ENCODE measurements around the gene OR5T1. TPM values are rescaled to one million over a fixed set of nuclear protein-coding genes. Genes with fewer than 3 reads are reported as not detected.

OR5T1 gene
- total and polyA plus RNA-seq, 2 of the 8 experiments (the other 6 are each of a cell fraction or from before 2014, with no cell fraction given), result not detected

DNA sequence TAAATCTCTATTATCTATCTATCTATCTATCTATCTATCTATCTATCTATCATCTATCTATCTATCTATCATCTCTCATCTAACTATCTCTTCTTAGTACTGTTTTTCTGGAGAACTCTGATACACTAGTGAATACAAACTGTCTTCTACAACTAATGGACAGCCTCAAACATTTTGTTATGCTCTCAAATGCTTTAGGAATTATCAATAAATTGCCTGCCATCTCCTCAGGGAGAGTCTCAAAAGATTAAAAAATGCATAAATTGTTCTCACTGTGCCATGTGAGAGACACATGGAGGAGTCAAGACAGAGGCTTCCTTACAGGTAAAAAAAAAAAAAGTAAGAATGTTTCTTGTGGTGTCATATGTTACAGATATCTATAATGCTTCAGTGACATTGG, 40.9 kb downstream of the OR5T1 start, which contains the start of gene OR8K3 (continued):
- TF ChIP-seq TEAD4 (IDR thresholded peaks at IDR 0.05; ENCODE audit: low read depth, low read length) (no peak), CBX8 (IDR thresholded peaks at IDR 0.05; ENCODE audit: borderline replicate concordance, low read depth, low read length) (no peak), RBBP5 (IDR thresholded peaks at IDR 0.05; ENCODE audit: borderline replicate concordance, low read depth, low read length) (no peak), HDAC2 (IDR thresholded peaks at IDR 0.05; ENCODE audit: borderline replicate concordance in 1 of 2, low read depth in 2 of 2, low read length in 2 of 2) (no peak)

Other genes with a start within 250 kb of the OR5T1 start
- gene OR5AS1, start 246.5 kb upstream of the OR5T1 start, total RNA-seq (2021; fragmentation: NEBNext Ultra II Directional; extraction: Animal tissue kit (Norgen Biotek cat#: 25700)), result not detected in 2 replicates
- gene OR5AS1, start 246.5 kb upstream of the OR5T1 start, polyA plus RNA-seq (2011; rRNA removed), result not detected in 2 replicates
- gene OR8I2, start 180.8 kb upstream of the OR5T1 start, total RNA-seq (2021; fragmentation: NEBNext Ultra II Directional; extraction: Animal tissue kit (Norgen Biotek cat#: 25700)), result not detected in 2 replicates
- gene OR8I2, start 180.8 kb upstream of the OR5T1 start, polyA plus RNA-seq (2011; rRNA removed), result not detected in 2 replicates
- gene OR8H2, start 170.5 kb upstream of the OR5T1 start, total RNA-seq (2021; fragmentation: NEBNext Ultra II Directional; extraction: Animal tissue kit (Norgen Biotek cat#: 25700)), result not detected in 2 replicates
- not detected in 2 replicates for gene OR8H2, start 170.5 kb upstream of the OR5T1 start, polyA plus RNA-seq (2011; rRNA removed)
- gene OR8H3, start 151.8 kb upstream of the OR5T1 start, total RNA-seq (2021; fragmentation: NEBNext Ultra II Directional; extraction: Animal tissue kit (Norgen Biotek cat#: 25700)), result not detected in 2 replicates
- gene OR8H3, start 151.8 kb upstream of the OR5T1 start, polyA plus RNA-seq (2011; rRNA removed), result not detected in 2 replicates
- gene OR8J3, start 134.0 kb upstream of the OR5T1 start, total RNA-seq (2021; fragmentation: NEBNext Ultra II Directional; extraction: Animal tissue kit (Norgen Biotek cat#: 25700)), result not detected in 2 replicates
- not detected in 2 replicates for gene OR8J3, start 134.0 kb upstream of the OR5T1 start, polyA plus RNA-seq (2011; rRNA removed)
- gene OR8K5, start 113.8 kb upstream of the OR5T1 start, total RNA-seq (2021; fragmentation: NEBNext Ultra II Directional; extraction: Animal tissue kit (Norgen Biotek cat#: 25700)), result not detected in 2 replicates
- not detected in 2 replicates for gene OR8K5, start 113.8 kb upstream of the OR5T1 start, polyA plus RNA-seq (2011; rRNA removed)
- gene OR5J2, start 97.5 kb upstream of the OR5T1 start, total RNA-seq (2021; fragmentation: NEBNext Ultra II Directional; extraction: Animal tissue kit (Norgen Biotek cat#: 25700)), result not detected in 2 replicates
- gene OR5J2, start 97.5 kb upstream of the OR5T1 start, polyA plus RNA-seq (2011; rRNA removed), result not detected in 2 replicates
- gene OR5T2, start 39.9 kb upstream of the OR5T1 start, total RNA-seq (2021; fragmentation: NEBNext Ultra II Directional; extraction: Animal tissue kit (Norgen Biotek cat#: 25700)), result not detected in 2 replicates
- gene OR5T2, start 39.9 kb upstream of the OR5T1 start, polyA plus RNA-seq (2011; rRNA removed), result not detected in 2 replicates
- not detected in 2 replicates for gene OR5T3, start 21.9 kb upstream of the OR5T1 start, total RNA-seq (2021; fragmentation: NEBNext Ultra II Directional; extraction: Animal tissue kit (Norgen Biotek cat#: 25700))
- not detected in 2 replicates for gene OR5T3, start 21.9 kb upstream of the OR5T1 start, polyA plus RNA-seq (2011; rRNA removed)
- gene OR8H1, start 18.1 kb downstream of the OR5T1 start, total RNA-seq (2021; fragmentation: NEBNext Ultra II Directional; extraction: Animal tissue kit (Norgen Biotek cat#: 25700)), result not detected in 2 replicates
- not detected in 2 replicates for gene OR8H1, start 18.1 kb downstream of the OR5T1 start, polyA plus RNA-seq (2011; rRNA removed)
- not detected in 2 replicates for gene OR8K3, start 41.0 kb downstream of the OR5T1 start, total RNA-seq (2021; fragmentation: NEBNext Ultra II Directional; extraction: Animal tissue kit (Norgen Biotek cat#: 25700))
- gene OR8K3, start 41.0 kb downstream of the OR5T1 start, polyA plus RNA-seq (2011; rRNA removed), result not detected in 2 replicates
- gene OR8K1, start 71.9 kb downstream of the OR5T1 start, total RNA-seq (2021; fragmentation: NEBNext Ultra II Directional; extraction: Animal tissue kit (Norgen Biotek cat#: 25700)), result not detected in 2 replicates
- gene OR8K1, start 71.9 kb downstream of the OR5T1 start, polyA plus RNA-seq (2011; rRNA removed), result not detected in 2 replicates
- not detected in 2 replicates for gene OR8J1, start 80.1 kb downstream of the OR5T1 start, total RNA-seq (2021; fragmentation: NEBNext Ultra II Directional; extraction: Animal tissue kit (Norgen Biotek cat#: 25700))
- gene OR8J1, start 80.1 kb downstream of the OR5T1 start, polyA plus RNA-seq (2011; rRNA removed), result not detected in 2 replicates
- not detected in 2 replicates for gene OR8U1, start 101.5 kb downstream of the OR5T1 start, total RNA-seq (2021; fragmentation: NEBNext Ultra II Directional; extraction: Animal tissue kit (Norgen Biotek cat#: 25700))
- not detected in 2 replicates for gene OR8U1, start 101.5 kb downstream of the OR5T1 start, polyA plus RNA-seq (2011; rRNA removed)
- not detected in 2 replicates for gene OR5AL1, start 138.5 kb downstream of the OR5T1 start, total RNA-seq (2021; fragmentation: NEBNext Ultra II Directional; extraction: Animal tissue kit (Norgen Biotek cat#: 25700))
- gene OR5AL1, start 138.5 kb downstream of the OR5T1 start, polyA plus RNA-seq (2011; rRNA removed), result not detected in 2 replicates
- gene OR5M3, start 199.2 kb downstream of the OR5T1 start, total RNA-seq (2021; fragmentation: NEBNext Ultra II Directional; extraction: Animal tissue kit (Norgen Biotek cat#: 25700)), result not detected in 2 replicates
- not detected in 2 replicates for gene OR5M3, start 199.2 kb downstream of the OR5T1 start, polyA plus RNA-seq (2011; rRNA removed)
- gene OR5M8, start 217.2 kb downstream of the OR5T1 start, total RNA-seq (2021; fragmentation: NEBNext Ultra II Directional; extraction: Animal tissue kit (Norgen Biotek cat#: 25700)), result not detected in 2 replicates
- not detected in 2 replicates for gene OR5M8, start 217.2 kb downstream of the OR5T1 start, polyA plus RNA-seq (2011; rRNA removed)